ENCODE measurements around the gene COL9A3.

Gene COL9A3

GRCh38 chr20:62796699-62797491 lies 20.0 kb upstream of the COL9A3 start:
- no peak for DNase-seq (ENCODE audit: low spot score)

- DNase-seq (ENCODE audit: low spot score): no peak
These were observed 18.9 kb upstream of the COL9A3 start for GRCh38 chr20:62797671-62798532.

GRCh38 chr20:62799036-62799435 lies 17.8 kb upstream of the COL9A3 start:
- DNase-seq (ENCODE audit: low spot score): no peak

GRCh38 chr20:62799459-62799858 lies 17.4 kb upstream of the COL9A3 start:
- no peak for DNase-seq (ENCODE audit: low spot score)

DNA sequence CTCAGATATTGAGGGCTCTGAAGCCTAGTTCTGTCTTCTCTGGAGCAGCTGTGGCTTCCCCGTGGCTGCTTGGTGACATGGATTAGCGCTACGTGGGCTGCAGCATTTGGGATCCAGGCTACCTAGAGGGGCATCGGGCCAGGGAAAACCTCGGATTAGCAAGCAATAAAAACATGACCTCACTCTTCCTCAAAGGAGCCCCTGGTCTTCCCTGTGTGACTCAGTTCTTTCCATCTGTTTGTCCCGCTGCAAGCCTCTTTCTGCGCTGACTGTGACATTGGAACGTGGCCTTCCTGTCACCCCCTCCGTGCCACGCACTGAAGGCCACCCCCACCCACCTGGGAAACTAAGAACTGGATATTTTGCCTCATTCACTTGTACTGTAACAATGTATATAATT lies 17.0 kb upstream of the COL9A3 start:
- no peak for DNase-seq (ENCODE audit: low spot score)

- DNase-seq (ENCODE audit: low spot score): no peak
These were observed 16.3 kb upstream of the COL9A3 start for GRCh38 chr20:62800314-62801259.

- no peak for DNase-seq (ENCODE audit: low spot score)
These were observed 15.4 kb upstream of the COL9A3 start for GRCh38 chr20:62801284-62802010.

DNA sequence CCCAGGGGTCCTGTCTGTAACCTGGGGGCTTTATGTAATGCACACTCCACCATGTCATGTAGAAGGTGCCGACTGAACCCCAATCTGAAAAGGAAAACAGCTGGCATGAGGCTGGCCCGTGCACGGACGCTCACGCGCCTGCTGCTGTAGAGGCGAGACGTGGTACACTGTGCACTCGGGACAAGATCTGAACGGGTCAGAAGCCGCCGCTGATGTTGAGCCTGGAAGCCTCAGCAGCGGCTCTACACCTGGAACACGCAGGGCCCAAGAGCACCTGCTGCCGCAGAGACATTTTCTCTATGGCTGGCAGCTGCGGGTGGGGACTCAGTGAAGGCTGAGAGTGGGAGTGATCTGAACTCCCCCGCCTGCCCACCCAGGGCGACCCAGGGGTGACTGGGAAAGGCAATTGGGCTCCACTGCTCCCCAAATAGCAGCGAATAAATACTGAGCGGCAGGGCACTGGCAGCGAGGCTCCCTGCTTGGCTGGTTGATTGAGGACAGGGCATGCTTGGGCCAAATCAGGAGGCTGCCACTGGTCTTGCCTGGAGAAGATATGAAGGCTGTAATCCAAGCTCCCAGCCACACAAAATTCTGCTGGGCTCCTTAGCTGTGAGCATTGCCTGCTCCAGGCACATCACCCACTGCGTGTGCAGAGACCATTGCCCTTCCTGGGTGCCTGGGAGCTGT lies 14.7 kb upstream of the COL9A3 start:
- DNase-seq (ENCODE audit: low spot score): no peak

GRCh38 chr20:62804021-62804626 lies 12.7 kb upstream of the COL9A3 start:
- DNase-seq (ENCODE audit: low spot score): no peak

- no peak for DNase-seq (ENCODE audit: low spot score)
These were observed 12.2 kb upstream of the COL9A3 start, which contains the start of gene OGFR for GRCh38 chr20:62804627-62805154. OGFR (plus strand) TSS chr20:62804835; CDS start chr20:62804860, 25 bp downstream.

- no peak for DNase-seq (ENCODE audit: low spot score)
These were observed 11.6 kb upstream of the COL9A3 start for GRCh38 chr20:62805155-62805710.

DNA sequence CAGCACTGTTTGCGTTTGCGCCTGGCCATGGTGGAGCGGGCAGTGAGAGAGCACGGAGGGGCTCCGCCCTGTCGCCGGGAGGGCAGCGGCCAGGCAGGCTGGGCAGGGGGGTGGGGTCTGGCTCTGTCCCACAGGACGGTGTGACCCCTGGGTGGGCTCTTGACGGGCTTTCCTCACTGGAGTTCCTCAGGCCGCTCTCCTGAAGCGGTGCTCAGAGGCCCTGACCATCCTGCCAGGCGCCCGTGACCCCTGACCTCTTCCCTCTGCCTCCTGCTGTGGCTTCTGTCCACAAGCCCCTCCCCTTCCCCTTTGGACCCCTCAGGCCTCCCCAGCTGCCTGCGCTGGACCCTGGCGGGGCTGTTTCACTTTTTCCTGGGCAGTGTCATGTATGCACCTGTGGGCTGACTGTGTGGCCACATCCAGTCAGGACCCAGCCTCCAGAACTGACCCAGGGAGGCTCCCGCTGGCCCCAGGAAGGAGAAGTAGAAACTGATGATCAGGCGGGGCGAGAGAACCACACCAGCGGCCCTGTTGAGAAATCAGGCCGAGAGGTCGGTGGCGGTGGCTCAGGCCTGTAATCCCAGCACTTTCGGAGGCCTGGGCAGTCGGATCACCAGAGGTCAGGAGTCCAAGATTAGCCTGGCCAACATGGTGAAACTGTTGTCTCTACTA lies 11.0 kb upstream of the COL9A3 start:
- peak; percentile 83 for DNase-seq (ENCODE audit: low spot score)

DNA sequence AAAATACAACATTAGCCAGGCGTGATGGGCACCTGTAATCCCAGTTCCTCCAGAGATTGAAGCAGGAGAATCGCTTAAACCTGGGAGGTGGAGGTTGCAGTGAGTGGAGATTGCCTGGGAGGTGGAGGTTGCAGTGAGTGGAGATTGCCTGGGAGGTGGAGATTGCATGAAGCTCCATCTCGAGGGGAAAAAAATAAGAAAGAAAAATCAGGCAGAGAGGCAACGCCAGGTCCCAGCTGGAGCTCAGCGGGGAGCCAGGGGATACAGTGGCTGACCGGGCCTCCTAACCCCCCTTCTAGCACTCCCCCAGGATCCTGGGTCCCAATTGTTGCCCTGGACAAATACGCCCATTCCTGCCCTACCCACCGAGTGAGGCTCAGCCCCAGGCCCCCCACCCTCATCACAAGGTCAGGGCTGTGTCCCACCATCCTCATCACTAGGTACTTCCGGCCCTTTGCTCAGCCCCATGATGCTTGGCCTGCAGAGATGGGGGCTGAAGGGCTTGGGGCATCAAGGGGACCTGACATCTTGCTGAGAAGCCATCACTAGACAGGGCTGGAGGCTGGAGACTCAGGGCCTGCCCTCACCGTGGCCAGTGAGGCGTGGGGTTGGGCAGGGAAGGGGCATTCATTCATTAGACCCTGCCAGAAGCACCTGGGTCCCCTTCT lies 10.3 kb upstream of the COL9A3 start:
- DNase-seq (ENCODE audit: low spot score): no peak

DNA sequence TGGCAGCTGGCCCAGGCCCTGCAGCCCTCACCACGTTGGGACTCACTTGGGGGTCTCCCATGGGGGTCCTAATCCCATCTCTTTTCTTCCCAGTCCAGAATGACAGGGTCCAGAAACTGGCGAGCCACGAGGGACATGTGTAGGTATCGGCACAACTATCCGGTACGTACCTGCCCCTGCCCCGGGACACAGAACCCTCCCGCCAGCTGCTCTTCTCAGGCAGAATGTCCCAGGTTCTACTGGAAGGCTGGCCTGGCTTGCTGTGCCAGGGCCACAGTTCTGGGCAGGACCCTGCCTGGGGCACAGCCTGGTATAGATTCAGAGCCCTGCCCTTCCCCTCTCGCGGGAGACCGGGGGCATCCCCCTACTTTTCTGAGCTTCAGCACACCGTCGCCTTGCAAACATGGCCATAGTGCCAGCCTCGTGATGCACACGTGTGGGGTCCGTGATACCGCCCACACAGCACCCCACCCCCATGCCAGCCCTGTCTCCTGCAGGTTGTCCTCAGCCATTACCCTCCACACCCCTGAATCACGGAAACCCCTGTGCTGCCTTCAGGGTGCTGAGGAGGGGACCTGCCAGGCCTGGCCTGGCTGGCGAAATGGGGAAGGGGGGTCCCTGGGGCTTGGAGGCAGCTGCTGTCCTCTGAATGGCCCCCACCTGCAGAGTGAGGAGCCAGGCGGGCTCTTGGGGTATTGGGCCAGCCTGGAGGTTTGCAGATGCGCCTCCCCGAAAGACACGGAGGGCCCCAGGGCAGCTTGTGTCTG lies 9.2 kb upstream of the COL9A3 start:
- DNase-seq (ENCODE audit: low spot score): no peak

DNA sequence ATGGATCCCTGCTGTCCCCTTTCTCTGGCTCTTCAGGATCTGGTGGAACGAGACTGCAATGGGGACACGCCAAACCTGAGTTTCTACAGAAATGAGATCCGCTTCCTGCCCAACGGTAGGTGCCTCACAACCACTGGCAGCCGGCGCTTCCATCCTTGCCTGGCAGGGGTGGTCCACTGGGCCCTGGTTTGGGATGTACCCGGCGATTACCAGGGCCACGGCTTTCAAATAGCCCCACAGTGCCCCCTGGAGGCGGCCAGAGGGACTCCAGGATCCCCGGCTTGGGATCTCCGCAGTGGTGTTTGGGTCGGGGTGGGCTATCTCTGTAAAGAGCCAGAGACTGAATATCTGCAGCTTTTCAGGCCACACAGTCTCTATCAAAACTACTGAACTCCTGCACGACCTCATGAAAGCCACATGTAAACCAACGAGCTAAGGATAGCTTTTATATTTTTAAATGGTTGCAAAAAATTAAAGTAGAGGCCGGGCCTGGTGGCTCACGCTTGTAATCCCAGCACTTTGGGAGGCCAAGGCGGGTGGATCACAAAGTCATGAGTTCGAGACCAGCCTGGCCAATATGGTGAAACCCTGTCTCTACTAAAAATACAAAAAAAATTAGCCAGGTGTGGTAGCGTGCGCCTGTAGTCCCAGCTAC lies 8.5 kb upstream of the COL9A3 start:
- DNase-seq (ENCODE audit: low spot score): peak; percentile 87

GRCh38 chr20:62809530-62810428 lies 7.1 kb upstream of the COL9A3 start:
- no peak for DNase-seq (ENCODE audit: low spot score)

Measured in ecto neural progenitor cell (in vitro differentiated cells).